8988T (cell line): Measurements from ENCODE around the gene FAM187B.
A peak's percentile ranks its signal among the peaks of the same experiment; 100 is the strongest.
"Not testable (repeated sequence)": the region's sequence is repeated elsewhere in the genome, so short reads cannot be mapped to it uniquely, and the experiment has no call there.

Experiments used
- DNase-seq: peaks from one replicate; pipeline ENCODE4 v3.0.0; 2011

FAM187B gene

DNA sequence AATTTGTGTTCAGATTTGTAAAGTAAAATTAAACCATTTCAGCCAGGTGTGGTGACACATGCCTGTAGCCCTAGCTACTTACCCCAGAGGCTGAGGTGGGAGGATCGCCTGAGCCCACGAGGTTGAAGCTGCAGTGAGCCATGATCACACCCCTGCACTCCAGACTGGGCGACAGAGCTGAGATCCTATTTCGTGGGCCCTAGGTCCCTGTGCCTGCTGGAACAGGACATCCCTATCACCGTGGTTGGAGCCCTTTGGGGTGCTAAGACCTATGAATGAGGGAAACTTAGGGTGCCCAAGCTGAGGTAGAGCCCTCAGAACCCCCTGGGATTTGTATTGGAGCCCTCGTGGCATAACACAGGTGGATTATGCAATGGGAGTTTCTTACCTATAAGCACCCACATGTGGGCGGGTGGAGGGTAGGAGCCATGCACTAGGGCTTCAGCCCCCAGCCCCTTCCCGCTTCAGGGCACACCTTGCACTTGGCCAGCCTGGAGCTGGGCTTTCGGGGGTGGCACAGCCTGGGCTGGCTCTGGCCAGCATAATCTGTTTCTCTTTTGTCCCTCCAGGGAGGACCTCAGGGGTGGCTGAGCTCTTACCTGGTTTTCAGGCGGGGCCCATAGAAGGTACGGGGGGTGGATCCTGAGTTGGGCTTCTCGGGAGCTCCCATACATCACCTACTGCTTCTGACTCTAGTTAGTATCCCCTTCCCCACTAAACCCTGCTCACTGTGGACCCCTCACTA, 33.0 kb upstream of the FAM187B start:
- DNase-seq = no peak

DNA sequence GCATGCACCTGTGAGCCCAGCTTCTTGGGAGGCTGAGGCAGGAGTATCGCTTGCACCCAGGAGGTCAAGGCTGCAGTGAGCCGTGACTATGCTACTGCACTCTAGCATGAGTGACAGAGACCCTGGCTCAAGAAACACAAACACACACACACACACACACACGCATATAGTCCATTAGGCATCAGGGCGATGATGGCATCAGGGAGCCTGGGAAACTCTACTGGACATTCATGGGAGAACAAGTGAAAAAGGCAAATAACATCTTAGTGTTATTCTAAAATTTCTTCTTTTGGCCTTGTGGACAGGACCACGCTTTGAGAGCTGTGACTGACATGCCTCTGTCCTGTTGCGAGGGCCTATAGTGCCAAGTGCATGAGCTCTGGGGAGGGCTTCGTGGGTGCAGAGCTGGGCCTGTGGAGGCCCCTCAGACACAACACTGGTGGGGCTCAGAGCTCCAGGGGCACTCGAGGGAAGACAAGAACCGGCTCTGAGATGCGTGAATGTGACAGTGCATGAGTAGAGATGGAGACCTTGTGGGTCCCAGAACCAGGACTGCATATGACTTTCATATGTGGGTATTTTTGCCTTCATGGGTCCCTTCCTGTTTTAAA, 32.3 kb upstream of the FAM187B start:
- no peak for DNase-seq

- no peak for DNase-seq
These were observed 28.5 kb upstream of the FAM187B start for GRCh38 chr19:35257113-35257461.

GRCh38 chr19:35256566-35256965, 28.0 kb upstream of the FAM187B start:
- no peak for DNase-seq

DNA sequence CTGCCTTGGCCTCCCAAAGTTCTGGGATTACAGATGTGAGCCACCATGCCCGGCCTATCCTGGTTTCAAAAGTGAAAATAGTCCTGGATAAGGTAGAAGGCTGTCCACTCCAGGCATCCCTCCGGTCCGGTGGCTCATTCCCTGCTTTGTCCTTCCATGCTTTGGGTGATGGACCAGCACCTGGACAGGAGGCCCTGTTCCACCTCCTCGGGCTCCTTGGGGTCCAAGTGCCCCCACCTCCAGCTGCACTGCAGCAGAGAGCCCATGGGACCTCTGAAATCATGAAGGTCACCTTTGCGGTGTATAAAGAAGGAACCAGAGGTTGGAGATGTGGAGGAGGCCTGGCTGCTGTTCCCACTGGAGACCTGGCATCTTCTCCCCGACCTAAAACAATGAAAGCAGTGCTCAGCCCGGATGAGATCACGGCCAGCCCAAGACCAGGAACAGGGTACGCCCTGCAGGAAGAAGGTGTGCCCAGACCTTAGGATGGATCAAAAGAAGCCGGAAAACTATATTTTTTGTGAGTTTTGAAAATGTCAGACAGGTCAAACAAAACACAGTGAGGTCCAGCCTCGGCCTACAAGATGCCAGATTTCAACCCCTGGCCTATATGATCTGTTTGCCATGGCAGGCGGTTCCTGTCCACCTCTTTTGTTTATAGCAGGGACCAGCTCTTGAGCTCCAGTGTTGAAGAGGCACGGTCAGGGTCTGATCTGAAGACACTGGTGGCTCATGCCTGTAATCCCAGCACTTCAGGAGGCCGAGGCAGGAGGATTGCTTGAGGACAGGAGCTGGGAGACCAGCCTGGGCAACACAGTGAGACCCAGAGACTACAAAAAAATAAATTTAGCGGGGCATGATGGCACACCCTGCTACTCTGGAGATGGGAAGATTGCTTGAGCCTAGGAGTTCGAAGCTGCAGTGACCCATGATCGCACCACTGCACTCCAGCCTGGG, 26.1 kb upstream of the FAM187B start:
- no peak for DNase-seq

GRCh38 chr19:35253316-35254286, 25.1 kb upstream of the FAM187B start:
- no peak for DNase-seq

- DNase-seq = no peak
These were observed 22.9 kb upstream of the FAM187B start for GRCh38 chr19:35251456-35251855.

DNA sequence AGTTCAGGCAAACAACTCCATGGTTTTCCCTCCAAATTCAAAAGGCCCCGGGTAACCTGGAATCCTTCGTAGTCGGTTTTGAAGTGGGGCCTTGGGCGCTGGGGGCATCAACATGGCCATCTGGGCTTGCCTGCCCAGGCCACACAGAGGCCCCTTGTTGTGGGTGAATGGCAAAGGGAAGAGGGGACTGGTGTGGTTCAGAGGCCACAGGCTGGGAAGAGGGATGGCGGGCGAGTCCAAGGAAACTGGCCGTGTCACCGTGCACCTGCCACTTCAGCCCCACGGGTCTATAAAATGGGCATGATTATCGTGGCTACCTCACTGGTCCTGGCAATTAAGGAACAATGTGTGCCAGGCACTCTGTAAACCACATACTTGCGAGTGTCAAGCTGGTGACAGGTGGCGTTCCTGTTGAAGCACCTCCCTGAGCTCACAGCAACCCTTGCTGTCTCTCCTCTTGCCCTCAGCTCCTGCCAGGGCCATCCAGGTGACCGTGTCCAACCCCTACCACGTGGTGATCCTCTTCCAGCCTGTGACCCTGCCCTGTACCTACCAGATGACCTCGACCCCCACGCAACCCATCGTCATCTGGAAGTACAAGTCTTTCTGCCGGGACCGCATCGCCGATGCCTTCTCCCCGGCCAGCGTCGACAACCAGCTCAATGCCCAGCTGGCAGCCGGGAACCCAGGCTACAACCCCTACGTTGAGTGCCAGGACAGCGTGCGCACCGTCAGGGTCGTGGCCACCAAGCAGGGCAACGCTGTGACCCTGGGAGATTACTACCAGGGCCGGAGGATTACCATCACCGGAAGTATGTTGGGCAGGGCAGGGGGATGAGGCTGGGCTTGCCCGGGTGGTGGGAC, 21.5 kb upstream of the FAM187B start:
- no peak for DNase-seq

- DNase-seq = no peak
These were observed 20.8 kb upstream of the FAM187B start for GRCh38 chr19:35249146-35249847.

DNA sequence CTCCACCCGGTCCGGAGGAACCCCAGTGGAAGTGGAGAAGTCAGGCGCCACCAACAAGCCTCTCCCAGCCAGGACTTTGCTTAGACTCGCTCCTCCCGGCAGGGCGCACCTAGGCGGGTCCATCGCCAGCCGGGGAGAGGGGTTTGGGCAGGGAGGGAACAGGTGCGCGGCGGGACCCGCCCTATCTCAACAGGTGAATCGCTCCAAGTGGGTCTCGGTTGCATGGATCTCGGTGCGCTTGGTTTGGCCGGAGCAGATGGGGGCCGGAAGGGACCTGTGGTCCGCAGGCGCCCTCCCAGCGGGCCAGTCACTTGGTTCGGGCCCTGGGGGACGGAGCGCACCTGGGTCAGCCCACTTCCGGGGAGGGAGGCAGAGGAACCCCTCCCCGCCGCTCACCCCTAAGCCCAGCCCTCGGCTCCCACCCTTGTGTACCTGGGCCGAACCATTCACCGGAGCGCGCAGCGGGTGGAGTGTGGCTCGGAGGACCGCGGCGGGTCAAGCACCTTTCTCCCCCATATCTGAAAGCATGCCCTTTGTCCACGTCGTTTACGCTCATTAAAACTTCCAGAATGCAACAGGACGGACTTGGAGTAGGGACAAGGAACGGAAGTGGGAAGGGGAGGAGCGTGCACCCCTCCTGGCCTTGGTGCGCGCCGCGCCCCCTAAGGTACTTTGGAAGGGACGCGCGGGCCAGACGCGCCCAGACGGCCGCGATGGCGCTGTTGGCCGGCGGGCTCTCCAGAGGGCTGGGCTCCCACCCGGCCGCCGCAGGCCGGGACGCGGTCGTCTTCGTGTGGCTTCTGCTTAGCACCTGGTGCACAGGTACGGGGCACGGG, 20.0 kb upstream of the FAM187B start, which contains the start of gene LSR:
TSS of gene LSR (plus strand) at position 693 of the 836 bp plus-strand sequence. CDS start at position 714, 21 bp downstream.
- DNase-seq = peak; percentile 96

DNA sequence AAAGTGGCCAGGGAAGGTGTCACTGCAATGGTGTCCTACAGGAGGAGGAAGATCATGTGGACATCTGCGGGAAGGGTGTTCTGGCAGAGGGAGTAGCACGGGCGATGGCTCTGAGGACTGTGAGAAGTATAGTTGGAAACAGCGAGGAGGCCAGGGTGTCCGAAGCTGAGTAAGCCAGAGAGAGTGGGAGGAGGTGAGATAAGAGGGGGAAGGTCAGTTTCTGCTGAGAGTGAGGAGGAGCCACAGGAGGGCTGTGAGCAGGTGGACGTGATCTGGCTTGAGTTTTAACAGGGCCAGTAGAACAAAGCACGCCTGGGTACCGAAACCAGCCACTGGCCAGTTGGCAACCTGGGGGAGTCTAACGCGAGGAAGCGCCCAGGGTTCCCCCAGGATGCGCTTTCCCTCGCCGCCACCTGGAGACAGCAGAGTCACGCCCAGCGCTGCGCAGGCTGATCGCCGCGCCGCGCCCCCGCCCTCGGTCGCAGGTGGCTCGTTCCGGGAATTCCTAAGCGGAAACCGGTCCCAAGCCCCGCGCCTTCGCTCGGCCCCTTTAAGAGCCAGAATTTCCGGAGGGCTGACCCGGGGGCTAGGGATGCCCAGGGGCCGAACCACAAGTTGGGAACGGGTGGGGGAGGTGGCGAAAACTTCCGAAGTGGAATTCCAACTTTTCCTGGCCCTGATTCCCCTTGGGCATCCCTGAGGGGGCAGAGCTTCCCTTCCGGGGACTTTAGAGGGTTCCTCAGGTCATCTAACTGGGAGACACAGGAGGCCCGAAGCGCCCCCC, 19.2 kb upstream of the FAM187B start:
- peak; percentile 86 for DNase-seq

DNA sequence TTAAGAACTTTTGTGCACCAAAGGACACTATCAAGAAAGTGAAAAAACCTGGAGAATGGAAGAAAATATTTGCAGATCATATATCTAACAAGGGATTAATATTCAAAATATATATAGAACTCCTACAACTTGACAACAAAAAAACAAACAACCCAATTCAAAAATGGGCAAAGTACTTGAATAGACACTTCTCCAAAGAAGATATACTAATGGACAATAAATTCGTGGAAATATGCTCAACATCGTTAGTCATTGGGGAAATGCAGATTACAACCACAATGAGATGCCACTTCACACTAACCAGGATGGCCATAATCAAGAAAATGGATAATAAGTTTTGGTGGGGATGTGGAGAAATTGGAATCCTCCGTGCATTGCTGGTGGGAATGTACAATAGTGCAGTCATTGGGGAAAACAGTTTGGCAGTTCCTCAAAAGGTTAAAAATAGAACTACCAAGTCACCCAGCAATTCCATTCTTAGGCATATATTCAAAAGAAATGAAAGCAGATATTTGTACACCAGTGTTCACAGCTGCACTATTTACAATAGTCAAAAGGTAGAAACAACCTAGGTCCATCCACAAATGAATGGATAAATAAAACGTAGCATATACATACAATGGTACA, 18.0 kb upstream of the FAM187B start:
- DNase-seq = no peak

DNA sequence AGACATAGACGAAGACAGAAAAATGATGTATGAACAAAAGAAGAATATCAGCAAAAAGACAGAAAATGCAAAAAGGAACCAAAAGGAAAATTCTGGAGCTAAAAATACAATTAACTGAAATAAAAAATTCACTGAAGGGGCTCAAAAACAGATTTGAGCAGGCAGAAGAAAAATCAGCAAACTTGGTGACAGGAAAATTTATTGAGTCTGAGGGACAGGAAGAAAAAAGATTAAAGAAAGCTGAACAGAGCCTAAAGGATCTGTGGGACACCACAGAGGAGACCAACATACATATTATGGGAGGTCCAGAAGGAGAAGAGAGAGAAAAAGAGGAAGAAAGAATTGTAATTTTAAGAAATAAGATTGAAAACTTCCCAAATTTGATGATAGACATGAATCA, 12.9 kb upstream of the FAM187B start:
- no peak for DNase-seq

GRCh38 chr19:35240327-35240726, 11.8 kb upstream of the FAM187B start:
- DNase-seq = no peak

- not testable (repeated sequence) for DNase-seq
These were observed 11.1 kb upstream of the FAM187B start for GRCh38 chr19:35239597-35239996.

- no peak for DNase-seq
These were observed 8.3 kb upstream of the FAM187B start for GRCh38 chr19:35236638-35237400.

GRCh38 chr19:35232912-35233311, 4.4 kb upstream of the FAM187B start:
- DNase-seq = no peak
